Activated CD4-positive, alpha-beta T cell treated with anti-CD3 and anti-CD28 coated beads, Interleukin-2, amount 50 U/mL, for 24 hours (primary cell): Measurements from ENCODE around the gene MRE11.
"Not testable (repeated sequence)": the region's sequence is repeated elsewhere in the genome, so short reads cannot be mapped to it uniquely, and the experiment has no call there.

ENCODE experiments used
- DNase-seq, 2 donors: peaks; one replicate each; pipeline ENCODE4 v3.0.0-alpha.2; 2020; ENCODE audit warnings: low read depth in 1 of 2, low spot score in 1 of 2

Gene MRE11

DNA sequence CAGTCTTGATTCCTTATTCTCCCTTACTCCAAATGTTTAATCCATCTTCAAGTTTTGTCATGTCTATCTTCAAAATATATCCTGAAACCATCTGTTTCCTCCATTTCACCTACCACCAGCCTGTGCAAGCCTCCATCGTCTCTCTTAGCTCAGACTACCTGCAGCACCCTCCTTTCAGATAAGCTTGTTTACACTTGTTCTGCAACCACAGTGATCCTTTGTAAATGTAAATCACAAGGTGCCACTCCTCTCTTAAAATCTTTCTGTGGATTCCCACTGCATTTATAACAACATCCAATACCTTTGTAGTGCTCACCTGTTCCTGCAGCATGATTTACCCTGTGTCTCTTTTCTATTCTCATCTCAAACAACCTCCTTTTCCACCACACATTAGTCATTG lies 60.6 kb downstream of the MRE11 start:
- DNase-seq = no peak

DNA sequence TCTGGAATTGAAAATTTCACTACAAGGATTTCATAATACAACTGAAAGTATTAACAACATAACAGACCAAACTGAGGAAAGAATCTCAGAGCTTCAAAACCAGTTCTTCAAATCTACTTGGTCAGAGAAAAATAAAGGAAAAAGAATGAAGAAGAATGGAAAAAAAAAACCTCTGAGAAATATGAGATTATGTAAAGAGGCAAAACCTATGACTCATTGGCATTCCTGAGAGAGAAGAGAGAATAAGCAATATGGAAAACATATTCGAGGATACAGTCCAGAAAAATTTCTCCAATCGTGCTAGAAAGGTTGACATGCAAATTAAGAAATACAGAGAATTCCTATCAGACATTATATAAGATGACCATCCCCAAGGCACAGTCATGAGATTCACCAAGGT lies 69.0 kb downstream of the MRE11 start:
- DNase-seq = no peak

DNA sequence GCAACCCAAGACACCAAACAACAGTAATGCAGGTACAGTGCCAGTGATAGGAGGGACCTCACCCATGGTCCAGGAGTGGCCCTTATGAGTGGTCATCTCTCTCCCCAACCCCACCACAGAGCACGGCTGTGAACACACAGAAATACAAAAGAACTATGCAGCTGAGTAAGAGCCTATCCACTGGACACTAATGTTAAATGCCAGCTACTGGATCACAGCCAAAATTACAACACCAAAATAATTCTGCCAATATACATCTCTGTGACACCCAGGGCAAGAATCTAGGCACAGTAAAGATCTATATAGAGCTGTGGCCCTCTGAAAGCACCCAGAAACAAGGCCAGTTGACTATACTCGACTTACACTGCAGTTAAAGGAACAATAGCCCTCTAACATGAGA lies 69.6 kb downstream of the MRE11 start:
- DNase-seq = no peak

DNA sequence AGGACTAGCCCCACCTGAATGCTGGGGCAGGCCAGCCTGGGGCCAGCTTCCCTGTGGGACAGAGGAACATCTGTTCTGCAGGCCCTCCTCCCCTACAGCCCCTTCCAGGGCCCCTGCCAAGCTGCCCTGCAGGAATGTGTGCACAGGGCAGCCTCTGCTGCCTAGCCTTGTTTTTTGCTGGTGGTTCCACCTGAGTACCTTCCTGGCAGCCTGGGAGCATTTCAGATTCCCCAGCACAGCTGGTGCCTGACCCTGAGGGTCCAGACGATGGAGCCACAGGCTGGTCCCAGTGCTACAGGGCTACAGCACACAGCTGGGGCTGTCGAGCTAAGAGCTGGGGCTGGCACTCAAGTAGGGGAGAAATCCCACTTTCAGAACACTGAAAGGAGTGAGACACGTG lies 70.1 kb downstream of the MRE11 start:
- DNase-seq = no peak

DNA sequence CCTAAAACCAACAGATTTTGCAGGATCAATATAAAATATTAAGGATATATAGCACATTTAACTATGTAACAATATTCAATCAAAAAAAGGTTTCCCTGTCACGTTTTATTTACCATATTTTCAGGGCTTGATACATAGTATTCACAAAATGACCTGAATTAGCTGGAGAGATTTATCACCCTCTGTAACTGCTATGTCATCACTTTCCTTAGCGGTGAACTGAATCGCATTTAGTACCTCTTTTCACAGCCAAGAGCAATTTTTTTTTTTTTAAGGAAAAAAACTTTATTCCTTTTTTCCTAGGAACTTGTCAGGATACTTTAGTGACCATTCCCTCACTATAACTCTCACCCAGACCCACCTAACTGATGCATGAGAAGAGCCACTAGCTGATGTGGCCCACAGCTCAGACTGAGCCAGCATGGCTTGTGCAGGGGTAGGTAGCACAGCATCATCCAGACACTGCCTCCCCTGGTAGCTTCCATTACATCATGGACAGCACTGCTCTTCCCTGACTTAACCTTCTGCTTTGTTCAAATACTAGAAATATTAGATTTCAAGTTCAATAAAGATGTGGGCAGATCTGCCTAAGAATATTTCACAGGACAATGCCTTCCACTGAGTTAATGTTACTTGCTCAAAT lies 75.4 kb downstream of the MRE11 start:
- DNase-seq = no peak

DNA sequence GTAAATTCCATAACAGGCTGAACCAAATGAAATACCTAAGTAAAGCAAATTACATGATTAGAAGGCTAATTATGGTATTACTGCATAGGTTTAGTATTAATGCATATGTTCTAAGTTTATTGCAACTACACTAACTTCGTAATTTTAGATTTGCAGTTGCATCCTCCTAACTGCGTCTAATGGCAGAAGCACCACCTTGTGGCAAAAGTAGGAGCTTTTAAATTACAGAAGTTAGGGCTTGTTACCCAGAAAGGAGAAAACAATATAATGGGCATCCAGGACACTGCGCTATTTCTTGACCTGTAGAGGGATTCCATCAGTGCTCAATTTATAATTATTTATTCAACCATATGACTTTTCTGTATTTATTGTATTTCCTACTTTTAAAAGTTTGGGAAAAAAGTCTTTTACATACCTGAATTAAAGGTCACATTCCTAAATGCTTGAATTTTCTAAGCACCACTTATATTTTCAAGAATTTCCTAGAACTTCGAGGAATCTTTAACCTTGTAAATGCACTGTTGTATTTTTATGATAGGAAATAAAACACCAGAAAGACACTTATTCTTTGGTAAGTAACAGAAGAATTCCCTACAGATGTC lies 76.2 kb downstream of the MRE11 start:
- no peak for DNase-seq

DNA sequence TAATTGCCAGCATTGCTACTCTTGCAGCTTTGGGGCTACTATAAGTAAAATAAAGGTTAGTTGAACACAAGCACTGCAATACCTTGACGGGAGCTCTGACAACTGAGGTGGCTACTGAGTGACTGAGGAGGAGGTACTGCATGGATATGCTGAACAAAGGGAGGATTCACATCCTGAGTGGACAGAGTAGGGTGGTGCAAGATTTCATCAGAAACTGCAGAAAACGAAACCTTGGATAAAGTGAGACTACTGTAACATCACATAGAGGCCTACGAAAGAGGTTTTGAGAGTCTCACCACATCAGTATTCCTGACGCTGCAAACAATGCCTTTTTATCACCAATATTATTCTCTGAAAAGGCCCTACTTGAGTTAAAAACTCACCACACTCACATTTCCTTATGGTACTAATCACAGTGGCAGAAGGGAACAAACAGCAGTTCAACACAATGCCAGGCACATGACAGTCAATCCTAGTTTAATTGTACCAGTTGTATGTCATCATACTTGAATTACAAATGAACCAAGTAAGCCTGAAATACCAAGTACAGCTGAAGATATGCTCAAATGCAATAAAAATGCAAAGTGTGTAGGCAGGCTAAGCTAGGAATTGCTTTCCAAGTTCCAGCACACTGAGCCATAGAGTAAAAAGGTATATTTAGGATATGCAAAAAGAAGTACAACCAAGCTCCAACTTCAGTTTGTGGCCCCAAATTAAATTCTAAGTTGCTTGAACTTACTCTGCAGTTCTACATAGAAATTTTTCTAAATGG lies 88.4 kb downstream of the MRE11 start:
- no peak for DNase-seq

DNA sequence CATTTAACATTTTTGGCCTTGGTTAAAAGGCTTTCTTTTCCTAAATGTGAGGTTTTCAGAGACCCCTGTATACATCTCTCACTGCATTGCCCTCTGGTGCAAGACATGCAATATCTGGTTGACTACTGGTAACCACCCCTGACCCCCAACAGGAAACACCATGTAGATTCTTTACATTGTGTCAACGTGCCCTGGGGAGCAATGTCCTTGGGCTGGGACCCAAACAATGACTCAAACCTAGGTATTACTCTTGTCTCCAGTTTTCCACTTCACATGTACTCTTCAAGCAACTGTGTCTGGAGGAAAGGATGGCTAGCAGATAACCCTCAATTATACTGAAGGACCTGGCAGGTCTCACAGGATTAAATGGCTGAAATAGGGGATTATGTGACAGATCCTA lies 91.3 kb downstream of the MRE11 start:
- DNase-seq = no peak

DNA sequence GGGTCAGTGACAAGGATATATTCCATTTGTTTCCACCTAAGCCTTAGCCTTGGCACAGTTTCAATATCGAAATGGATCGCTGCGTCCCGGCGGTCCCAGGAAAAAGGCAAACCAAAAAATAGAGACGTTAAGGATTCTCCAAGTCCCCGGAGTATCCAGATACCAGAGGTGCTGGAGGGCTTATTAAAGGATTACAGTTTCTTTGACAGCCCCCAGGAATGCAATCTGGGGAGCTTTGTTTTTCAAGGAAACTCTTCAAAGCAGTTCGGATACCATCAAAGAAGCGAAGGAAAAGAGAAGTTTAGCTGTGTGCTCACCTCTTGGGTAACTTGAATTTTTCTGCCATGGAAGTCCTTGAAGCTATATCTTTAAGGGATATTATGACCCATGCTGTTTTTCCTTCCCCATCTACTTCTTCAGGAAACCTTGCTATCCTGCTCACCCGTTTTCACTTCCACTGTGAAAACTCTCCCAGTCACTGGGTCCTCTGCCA lies 91.8 kb downstream of the MRE11 start:
- no peak for DNase-seq

DNA sequence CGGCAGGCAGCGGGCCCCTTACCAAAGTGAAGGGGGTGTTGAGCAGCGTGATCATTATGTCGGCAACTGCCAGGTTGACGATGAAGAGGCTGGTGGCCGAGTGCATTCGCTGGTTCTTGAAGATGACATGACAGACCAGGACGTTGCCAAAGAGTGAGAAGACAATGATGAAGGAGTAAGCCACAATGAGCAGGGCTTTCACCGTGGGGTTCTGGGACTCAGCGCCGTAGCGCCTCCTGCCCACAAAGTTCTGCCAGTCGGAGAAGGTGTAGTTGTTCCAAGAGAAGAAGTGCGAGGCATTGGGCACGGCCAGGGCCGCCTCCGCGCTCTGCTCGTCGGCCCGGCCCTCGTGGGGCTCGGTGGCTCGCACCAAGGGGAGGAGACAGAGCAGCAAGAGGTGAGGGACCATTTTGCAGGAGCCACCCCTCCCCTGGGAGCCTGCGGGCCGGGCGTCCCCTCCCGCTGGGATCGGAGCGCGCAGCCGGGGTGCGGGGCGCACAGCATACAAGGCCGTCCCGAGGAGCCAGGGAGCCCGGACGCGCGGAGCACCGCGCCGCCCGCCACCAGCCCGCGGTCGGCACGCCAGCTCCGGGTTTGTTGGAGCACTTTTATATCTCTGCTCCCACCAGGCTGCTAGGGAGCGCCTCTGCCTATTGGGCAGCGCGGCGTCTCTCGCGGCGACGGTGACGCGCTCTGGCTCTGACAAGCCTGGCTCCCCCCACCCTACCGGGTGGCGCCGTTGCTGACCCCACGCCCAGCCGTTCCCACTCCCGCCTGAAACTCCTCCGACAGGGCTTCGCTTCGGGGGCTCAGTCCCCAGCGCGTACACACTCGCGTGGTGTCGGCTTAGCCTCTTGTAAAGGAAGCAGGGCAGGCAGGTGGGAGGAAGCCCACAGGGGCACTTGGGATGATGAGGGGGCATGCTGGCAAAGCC lies 92.5 kb downstream of the MRE11 start, which contains the start of gene GPR83:
Gene GPR83, minus strand, starts transcription at position 581 of the 934 bp plus-strand sequence. Its CDS starts 172 bp downstream, at position 409.
- DNase-seq = no peak

DNA sequence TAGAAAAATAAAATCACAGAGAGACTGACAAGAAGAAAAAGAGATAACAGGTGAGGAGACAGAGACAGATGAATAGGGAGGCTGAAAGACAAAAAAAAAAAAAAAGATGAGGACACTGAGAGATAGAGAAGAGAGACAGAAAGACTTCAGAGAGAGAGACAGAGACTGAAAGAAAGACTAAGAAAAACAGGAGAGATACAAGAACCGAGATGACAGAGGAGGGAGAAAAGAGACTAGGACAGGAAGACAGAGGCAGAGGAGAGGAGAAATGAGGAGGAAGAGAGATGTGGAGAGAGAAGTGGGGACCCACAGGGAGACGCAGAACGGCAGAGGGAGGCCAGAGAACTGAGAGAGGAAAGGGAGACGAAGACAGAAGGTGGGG lies 93.2 kb downstream of the MRE11 start:
- no peak for DNase-seq

DNA sequence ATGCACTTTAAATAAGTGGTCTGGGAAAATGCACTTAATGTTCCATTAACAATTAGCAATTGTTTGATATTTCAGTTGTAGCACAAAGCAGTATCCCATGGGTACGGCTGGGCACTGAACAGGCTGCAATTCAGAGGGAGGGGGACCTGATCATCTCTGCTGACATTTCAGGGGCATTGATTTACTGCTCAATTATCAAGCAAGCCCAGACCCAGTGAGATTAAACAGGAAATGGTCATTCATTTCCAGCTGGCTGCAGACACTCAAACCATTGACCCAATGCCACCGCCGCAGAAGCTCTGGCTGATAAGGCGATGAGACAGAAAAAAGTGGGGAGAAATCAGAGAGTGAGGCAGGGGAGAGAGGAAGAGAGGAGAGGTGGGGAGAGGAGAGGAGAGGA lies 93.6 kb downstream of the MRE11 start:
- DNase-seq = no peak

DNA sequence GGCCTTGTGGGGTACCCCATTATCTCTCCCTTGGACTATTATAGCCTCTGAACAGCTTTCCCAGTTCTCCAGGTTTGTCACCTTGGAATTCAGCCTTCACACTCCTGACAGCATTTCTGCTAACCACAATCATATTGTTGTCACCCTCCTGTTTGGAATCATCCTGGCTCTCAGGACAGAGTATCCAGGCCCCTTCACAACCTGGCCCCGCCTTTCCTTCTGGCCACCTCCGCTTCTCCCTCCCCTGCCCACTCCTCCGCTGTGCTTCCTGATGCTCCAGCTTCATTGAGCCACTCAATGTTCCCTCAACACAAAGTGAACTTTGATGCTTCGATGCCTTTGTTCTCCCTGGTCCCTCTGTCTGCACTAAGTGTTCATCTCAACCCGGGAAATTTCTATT lies 95.5 kb downstream of the MRE11 start:
- no peak for DNase-seq

DNA sequence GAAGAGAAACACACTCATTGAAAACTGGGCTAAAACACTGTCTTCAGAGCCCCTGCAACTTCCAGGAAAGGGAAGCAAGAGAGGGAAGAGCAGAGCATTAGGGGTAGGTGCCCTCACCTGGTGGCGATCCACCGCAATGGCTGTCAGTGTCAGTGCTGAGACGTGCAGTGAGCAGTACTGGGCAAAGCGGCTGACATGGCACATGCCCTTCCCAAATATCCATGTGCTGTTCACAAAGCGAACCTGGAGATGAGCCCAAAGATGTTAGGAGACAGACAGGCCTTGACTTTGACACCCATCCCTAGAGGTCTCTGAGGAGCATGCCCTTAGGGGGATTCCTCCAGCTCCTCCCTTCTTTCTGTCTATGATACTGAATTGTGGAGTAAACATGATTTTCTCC lies 97.4 kb downstream of the MRE11 start:
- no peak for DNase-seq

DNA sequence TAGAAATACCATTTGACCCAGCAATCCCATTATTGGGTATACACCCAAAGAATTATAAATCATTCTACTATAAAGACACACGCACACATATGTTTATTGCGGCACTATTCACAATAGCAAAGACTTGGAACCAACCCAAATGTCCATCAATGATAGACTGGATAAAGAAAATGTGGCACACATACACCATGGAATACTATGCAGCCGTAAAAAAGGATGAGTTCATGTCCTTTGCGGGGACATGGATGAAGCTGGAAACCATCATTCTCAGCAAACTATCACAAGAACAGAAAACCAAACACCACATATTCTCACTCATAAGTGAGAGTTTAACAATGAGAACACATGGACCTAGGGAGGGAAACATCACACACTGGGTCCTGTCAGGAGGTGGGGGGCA lies 101.7 kb downstream of the MRE11 start:
- not testable (repeated sequence) for DNase-seq

DNA sequence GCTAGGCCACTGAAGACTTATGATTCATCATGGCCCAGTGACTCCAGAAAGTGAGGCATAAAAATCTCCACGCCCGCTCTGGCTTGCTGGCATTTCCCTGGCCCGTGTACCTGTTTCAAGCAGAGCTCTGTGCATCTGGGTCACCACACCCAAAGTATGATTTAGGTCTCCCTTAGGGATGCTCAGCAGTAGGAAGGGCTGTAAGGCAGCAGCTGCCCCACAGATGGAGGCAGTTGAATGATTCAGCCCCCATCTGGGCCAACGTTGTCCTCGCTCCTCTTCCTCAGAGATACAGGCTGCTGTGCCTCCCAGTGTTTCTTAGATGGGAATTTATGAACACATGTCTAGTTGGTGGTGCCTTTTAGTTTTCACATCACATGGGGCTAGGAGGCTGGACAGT lies 114.0 kb downstream of the MRE11 start:
- no peak for DNase-seq

DNA sequence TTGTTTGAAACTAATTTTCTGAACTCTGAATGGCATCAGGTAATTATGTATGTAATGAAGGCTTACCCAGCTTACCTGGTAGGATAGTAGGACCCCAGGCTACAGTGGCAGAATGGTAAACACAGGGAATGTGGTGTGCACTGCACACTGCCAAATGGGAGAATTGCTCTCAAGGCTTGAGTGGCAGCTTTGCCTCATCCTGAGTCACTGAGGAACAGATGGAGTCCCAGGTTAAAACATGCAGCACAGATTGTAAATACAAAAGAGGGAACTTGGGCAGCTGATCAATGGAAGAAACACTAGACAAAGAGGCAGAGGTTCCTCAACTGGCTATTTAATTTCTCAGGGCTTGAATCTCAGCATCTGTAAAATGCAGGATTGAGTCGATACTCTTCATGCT lies 116.8 kb downstream of the MRE11 start:
- DNase-seq = no peak

DNA sequence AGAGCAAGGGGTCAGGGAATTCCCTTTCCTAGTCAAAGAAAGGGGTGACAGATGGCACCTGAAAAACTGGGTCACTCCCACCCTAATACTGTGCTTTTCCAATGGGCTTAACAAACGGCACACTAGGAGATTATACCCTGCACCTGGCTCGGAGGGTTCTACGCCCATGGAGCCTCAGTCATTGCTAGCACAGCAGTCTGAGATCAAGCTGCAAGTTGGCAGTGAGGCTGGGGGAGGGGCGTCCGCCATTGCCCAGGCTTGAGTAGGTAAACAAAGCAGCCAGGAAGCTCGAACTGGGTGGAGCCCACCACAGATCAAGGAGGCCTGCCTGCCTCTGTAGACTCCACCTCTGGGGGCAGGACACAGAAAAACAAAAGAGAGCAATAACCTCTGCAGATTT lies 123.1 kb downstream of the MRE11 start:
- not testable (repeated sequence) for DNase-seq
